ENCODE results near the gene GSAP. TPM values are rescaled to one million over a fixed set of nuclear protein-coding genes. Genes with fewer than 3 reads are reported as not detected.

Gene GSAP
- total and polyA plus RNA-seq, 9 of the 15 experiments (the other 6 are each of a cell fraction or from before 2014, with no cell fraction given) = 0.13 TPM; not detected in 8

GRCh38 chr7:77386165-77386822, 29.9 kb downstream of the GSAP start:
- FAIRE-seq = no peak
- H3K9me1 ChIP-seq (ENCODE audit: control insufficient read depth, insufficient read depth, low read length) = no peaks in the 10 kb centered on the region
- intact Hi-C loops (cut with micrococcal nuclease) = no loop called here
- H3K4me1 ChIP-seq (replicated peaks in 1 of 2; ENCODE audit: control insufficient read depth in 2 of 2, insufficient read depth in 2 of 2, low read length in 2 of 2) = no peaks in the 10 kb centered on the region
- H3K9me3 ChIP-seq (replicated peaks; ENCODE audit: control insufficient read depth, insufficient read depth, low read depth, low read length) = no peaks in the 10 kb centered on the region
- no peak overlapping the region for H3K9ac ChIP-seq (ENCODE audit: insufficient read depth in 1 of 2, low read depth in 2 of 2, low read length in 2 of 2)
- DNase-seq (ENCODE audit: extremely low read depth in 1 of 4, low spot score in 3 of 4) = no peak
- no peaks in the 10 kb centered on the region for H4K20me1 ChIP-seq (replicated peaks; ENCODE audit: control insufficient read depth, insufficient read depth, low read length)
- in situ Hi-C loops (cut with MboI) = no loop called here
- no TSS peak for BruUV-seq (replicated peaks)
- H3K36me3 ChIP-seq (ENCODE audit: control insufficient read depth, insufficient read depth, low read length) = no peaks in the 10 kb centered on the region
- POLR2A ChIA-PET = no interaction called here
- no peak for TF ChIP-seq ZNF75A (CRISPR knock-in tag; IDR thresholded peaks at IDR 0.05)
- TF ChIP-seq DDX20 (tag; IDR thresholded peaks at IDR 0.05; ENCODE audit: low read depth) = no peak
- no peak for TF ChIP-seq ZNF165 (CRISPR knock-in tag; IDR thresholded peaks at IDR 0.05; ENCODE audit: borderline replicate concordance)
- no peak for TF ChIP-seq PHB (CRISPR knock-in tag; IDR thresholded peaks at IDR 0.05)
- TF ChIP-seq ZZZ3 (IDR thresholded peaks at IDR 0.05) = no peak
- TF ChIP-seq SREBF2 (CRISPR knock-in tag; IDR thresholded peaks at IDR 0.05) = no peak
- no peak for TF ChIP-seq ZNF561 (CRISPR knock-in tag; conservative IDR thresholded peaks at IDR 0.05)
- TF ChIP-seq ZNF589 (CRISPR knock-in tag; IDR thresholded peaks at IDR 0.05; ENCODE audit: low read depth) = no peak
- TF ChIP-seq NFIX (CRISPR knock-in tag; IDR thresholded peaks at IDR 0.05; ENCODE audit: low read depth) = no peak
- no peak for TF ChIP-seq ELK1 (CRISPR knock-in tag; IDR thresholded peaks at IDR 0.05)
- TF ChIP-seq BCOR (IDR thresholded peaks at IDR 0.05) = no peak
- no peak for TF ChIP-seq SMARCA5 (IDR thresholded peaks at IDR 0.05)
- no peak for TF ChIP-seq ZKSCAN8 (CRISPR knock-in tag; IDR thresholded peaks at IDR 0.05)
- TF ChIP-seq SMARCB1 (IDR thresholded peaks at IDR 0.05; ENCODE audit: insufficient read length, low read depth) = no peak
- TF ChIP-seq SAFB (IDR thresholded peaks at IDR 0.05; ENCODE audit: borderline replicate concordance, low read depth, low read length) = no peak
- no peak for TF ChIP-seq TCF7 (IDR thresholded peaks at IDR 0.05; ENCODE audit: borderline replicate concordance)
- no peak for TF ChIP-seq MEF2D (tag; conservative IDR thresholded peaks at IDR 0.05; ENCODE audit: low read depth)
- no peak for TF ChIP-seq ZBTB5 (IDR thresholded peaks at IDR 0.05)
- TF ChIP-seq IRF9 (tag; IDR thresholded peaks at IDR 0.05) = no peak
- ATAC-seq = no peak
- H2AFZ ChIP-seq (ENCODE audit: low read depth, low read length) = no peak overlapping the region
- H3K4me2 ChIP-seq (ENCODE audit: insufficient read depth, low read length) = no peak overlapping the region
- no peak overlapping the region for H3K4me3 ChIP-seq
- H3K27ac ChIP-seq (ENCODE audit: extremely low read depth, low read depth, low read length) = no peak overlapping the region
- no peaks in the 10 kb centered on the region for H3K79me2 ChIP-seq (ENCODE audit: control insufficient read depth, insufficient read depth, low read length)
- peaks cover 9 to 22% of the 10 kb centered on the region in 2 experiments; a peak in 4 of 5 replicates for H3K27me3 ChIP-seq (ENCODE audit: control insufficient read depth in 2 of 2, insufficient read depth in 2 of 2, low read length in 2 of 2)
- CTCF ChIA-PET (ENCODE audit: low intra/inter-chr PET ratio) = no interaction called here
- WGBS (ENCODE audit: insufficient coverage, low coverage, missing lambda C conversion rate) = under 1% methylated on average over 7 of the region's 7 CpGs
